K562 (cell line): ENCODE data around the gene ZNF750. TPM values are rescaled to one million over a fixed set of nuclear protein-coding genes. Genes with fewer than 3 reads are reported as not detected.

Experiments
- DEAF1 ChIP-seq: fragments of 450-650 bp; formaldehyde crosslinking; IDR thresholded peaks from 2 replicates; pipeline ENCODE4 v1.4.0; 2020; ENCODE audit warnings: mild to moderate bottlenecking, moderate library complexity
- E2F6 ChIP-seq, 2 experiments: IDR thresholded peaks; 2 replicates each; pipeline ENCODE4 v1.6.1; 2011; ENCODE audit warnings: borderline replicate concordance in 1 of 2, control low read depth in 1 of 2, low read depth in 1 of 2, low read length in 1 of 2, mild to moderate bottlenecking in 1 of 2, mixed read lengths in 1 of 2, moderate library complexity in 1 of 2; ENCODE audit not compliant: insufficient read depth in 1 of 2, insufficient read length in 1 of 2, poor library complexity in 1 of 2, severe bottlenecking in 1 of 2; ENCODE audit errors: extremely low read depth in 1 of 2
- GATAD2B ChIP-seq: fragments of 450-650 bp; IDR thresholded peaks from 2 replicates; pipeline ENCODE4 v1.6.1; 2017; ENCODE audit warnings: mild to moderate bottlenecking, borderline replicate concordance
- JUND ChIP-seq, 2 experiments: IDR thresholded peaks; 2 replicates in 1 of 2; 3 replicates in 1 of 2; pipeline ENCODE4 v1.6.1; 2011; ENCODE audit warnings: borderline replicate concordance in 2 of 2, low read depth in 2 of 2, low read length in 2 of 2, improper control_type of control experiment in 1 of 2, missing biosample characterization in 1 of 2, missing genetic modification characterization in 1 of 2, missing genetic modification reagents in 1 of 2
- NUFIP1 ChIP-seq: fragments of 450-650 bp; IDR thresholded peaks from 2 replicates; pipeline ENCODE4 v1.6.1; 2018; ENCODE audit not compliant: partially characterized antibody
- POLR2G ChIP-seq: fragments of 200-400 bp; formaldehyde crosslinking; IDR thresholded peaks from 2 replicates; pipeline ENCODE4 v1.6.1; 2017; ENCODE audit warnings: low read depth, mild to moderate bottlenecking, antibody characterized with exemption, low read length, moderate library complexity
- THAP12 ChIP-seq: fragments of 250-450 bp; sonication (Bioruptor Pico); IDR thresholded peaks from 2 replicates; pipeline ENCODE4 v1.9.0; 2021; ENCODE audit warnings: mild to moderate bottlenecking, inconsistent platforms
- YY1 ChIP-seq, 3 experiments: IDR thresholded peaks; 2 replicates each; pipeline ENCODE4 v1.6.1; 2011; ENCODE audit warnings: low read length in 2 of 3, mild to moderate bottlenecking in 2 of 3, moderate library complexity in 2 of 3, borderline replicate concordance in 1 of 3, control low read depth in 1 of 3, low read depth in 1 of 3; ENCODE audit not compliant: insufficient read depth in 3 of 3, insufficient replicate concordance in 2 of 3, control insufficient read depth in 1 of 3, insufficient read length in 1 of 3; ENCODE audit errors: extremely low read depth in 1 of 3
- ZKSCAN8 ChIP-seq: fragments of 200-800 bp; sonication (Bioruptor generic); IDR thresholded peaks from 2 replicates; pipeline ENCODE4 v1.6.1; 2016; ENCODE audit warnings: missing genetic modification characterization, missing compliant biosample characterization
- ZNF592 ChIP-seq: fragments of 450-650 bp; IDR thresholded peaks from 2 replicates; pipeline ENCODE4 v1.6.1; 2017; ENCODE audit warnings: antibody characterized with exemption, mild to moderate bottlenecking
- polyA plus RNA-seq, 8 experiments: library from polyadenylated mRNA; depleted of rRNA in 4 of 8; stranded (reverse) in 5 of 8; unstranded in 3 of 8; fragments of >200 nt; fragmentation: Nextera tagmentation in 2 of 8; fragmentation: Illumina TruSeq in 1 of 8; extraction: Ambion mirVana in 2 of 8; extraction: Trizol in 1 of 8; gene quantifications; 2 replicates each; pipeline versions ENCODE4 v1.2.1 to v1.2.3, GENCODE V29; 2011 to 2014; ENCODE audit warnings: inconsistent platforms in 1 of 8, missing spikeins in 1 of 8
- total RNA-seq, 7 experiments: library from RNA; depleted of rRNA in 6 of 7; stranded (reverse); fragments of >200 nt in 6 of 7; fragmentation: Illumina TruSeq in 2 of 7; extraction: Trizol in 2 of 7; gene quantifications; 2 replicates each; pipeline versions ENCODE4 v1.2.1 to v1.2.3, GENCODE V29; 2011 to 2021; ENCODE audit warnings: low replicate concordance in 1 of 7
- TF ChIP-seq, protein P1 (sequence below): sonication (generic); formaldehyde crosslinking; IDR thresholded peaks from 2 replicates; pipeline ENCODE4 v1.8.1; 2023; ENCODE audit warnings: mild to moderate bottlenecking, missing genetic modification reagents

Gene ZNF750
- total and polyA plus RNA-seq, 9 of the 15 experiments (the other 6 are each of a cell fraction or from before 2014, with no cell fraction given): not detected

DNA sequence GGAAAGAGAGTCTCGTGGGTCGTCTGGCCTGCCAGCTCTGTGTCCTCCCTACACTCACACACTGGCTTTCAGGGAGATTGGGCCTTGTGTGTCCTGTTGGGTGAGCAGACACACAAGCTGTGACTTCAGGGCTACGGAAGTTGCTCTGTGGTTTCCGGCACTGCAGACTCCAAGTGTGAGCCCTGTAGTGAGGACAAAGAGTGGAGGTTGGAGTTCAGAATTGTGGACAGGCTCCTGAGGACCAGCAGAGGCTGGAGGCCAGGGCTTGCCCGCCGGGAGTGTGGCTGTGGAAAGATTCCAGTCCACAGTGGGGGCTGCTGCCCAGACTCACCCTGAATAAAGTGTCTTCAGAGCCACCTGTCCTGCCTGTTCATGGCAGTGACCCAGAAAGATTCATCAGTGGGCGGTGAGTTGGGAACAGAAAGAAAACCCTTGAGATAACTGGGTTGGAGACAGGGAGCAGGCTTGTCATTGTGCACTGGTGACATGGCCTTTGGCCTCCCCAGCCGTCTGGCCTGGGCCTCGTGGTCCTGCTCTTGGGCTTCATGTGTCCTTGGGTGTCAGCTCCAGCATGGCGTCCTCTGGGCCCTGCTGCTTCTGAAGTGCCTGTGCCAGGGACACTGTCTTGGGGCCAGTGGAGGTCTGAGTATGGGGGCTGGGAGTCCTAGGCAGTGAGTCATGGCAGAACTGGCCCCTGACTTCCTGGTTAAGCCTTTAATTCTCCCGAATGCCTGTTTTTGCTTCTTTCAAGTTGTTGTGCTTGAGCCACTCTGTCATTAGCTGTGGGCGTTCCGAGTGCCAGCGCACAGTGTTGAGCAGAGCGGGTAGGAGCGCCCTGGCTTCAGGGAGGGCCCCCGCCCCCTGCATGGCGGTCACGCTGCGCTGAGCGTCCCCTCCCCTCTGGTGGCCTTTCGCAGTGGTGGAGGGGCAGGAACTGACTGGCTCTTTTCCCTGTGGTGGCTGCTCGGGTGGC is 19.9 kb upstream of the ZNF750 start (continued):
- TF ChIP-seq THAP12 (CRISPR knock-in tag) (no peak), NUFIP1 (no peak), DEAF1 (CRISPR knock-in tag) (no peak), POLR2G (0 out of 2 replicates have a peak, but pooled peaks have one; percentile 19), JUND (IDR thresholded peaks at IDR 0.05; ENCODE audit: borderline replicate concordance, low read depth, low read length) (peak; percentile 64; the same call in 1 of the 2 replicates), JUND (tag; IDR thresholded peaks at IDR 0.05; ENCODE audit: borderline replicate concordance, low read depth, low read length) (peak; percentile 43; the same call in 1 of the 3 replicates), E2F6 (IDR thresholded peaks at IDR 0.05; ENCODE audit: borderline replicate concordance in 1 of 2, extremely low read depth in 1 of 2, insufficient read depth in 1 of 2, insufficient read length in 1 of 2, low read depth in 1 of 2, low read length in 1 of 2, poor library complexity in 1 of 2, severe bottlenecking in 1 of 2) (peak in 1 of 2 experiments; percentile 38), GATAD2B (no peak), ZKSCAN8 (CRISPR knock-in tag) (peak; percentile 11; the same call in 1 of the 2 replicates), YY1 (IDR thresholded peaks at IDR 0.05; ENCODE audit: borderline replicate concordance in 1 of 3, control insufficient read depth in 1 of 3, extremely low read depth in 1 of 3, insufficient read depth in 3 of 3, insufficient read length in 1 of 3, insufficient replicate concordance in 2 of 3, low read depth in 1 of 3, low read length in 2 of 3) (peak in 1 of 3 experiments; percentile 47), ZNF592 (peak; percentile 94)
- TF ChIP-seq, protein P1, sequence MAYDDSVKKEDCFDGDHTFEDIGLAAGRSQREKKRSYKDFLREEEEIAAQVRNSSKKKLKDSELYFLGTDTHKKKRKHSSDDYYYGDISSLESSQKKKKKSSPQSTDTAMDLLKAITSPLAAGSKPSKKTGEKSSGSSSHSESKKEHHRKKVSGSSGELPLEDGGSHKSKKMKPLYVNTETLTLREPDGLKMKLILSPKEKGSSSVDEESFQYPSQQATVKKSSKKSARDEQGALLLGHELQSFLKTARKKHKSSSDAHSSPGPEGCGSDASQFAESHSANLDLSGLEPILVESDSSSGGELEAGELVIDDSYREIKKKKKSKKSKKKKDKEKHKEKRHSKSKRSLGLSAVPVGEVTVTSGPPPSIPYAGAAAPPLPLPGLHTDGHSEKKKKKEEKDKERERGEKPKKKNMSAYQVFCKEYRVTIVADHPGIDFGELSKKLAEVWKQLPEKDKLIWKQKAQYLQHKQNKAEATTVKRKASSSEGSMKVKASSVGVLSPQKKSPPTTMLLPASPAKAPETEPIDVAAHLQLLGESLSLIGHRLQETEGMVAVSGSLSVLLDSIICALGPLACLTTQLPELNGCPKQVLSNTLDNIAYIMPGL (CRISPR knock-in tag): no peak
